Loucy (cell line): Measurements from ENCODE around the gene FIBCD1.

Experiments used
- H2AFZ ChIP-seq: fragments of 200-600 bp; sonication (generic); 2 replicates; pipeline ENCODE4 v1.6.0; 2016; ENCODE audit warnings: antibody characterized with exemption, mild to moderate bottlenecking, low read length, moderate library complexity
- H3F3A ChIP-seq: fragments of 200-600 bp; 2 replicates; pipeline ENCODE4 v1.6.0; 2016; ENCODE audit warnings: antibody characterized with exemption, low read depth, mild to moderate bottlenecking
- H3K27me3 ChIP-seq: fragments of 200-600 bp; sonication (generic); 2 replicates; pipeline ENCODE4 v1.6.1; 2014; ENCODE audit warnings: low read length, mild to moderate bottlenecking; ENCODE audit not compliant: insufficient read depth, poor library complexity, severe bottlenecking
- H3K36me3 ChIP-seq: fragments of 200-600 bp; sonication (generic); 2 replicates; pipeline ENCODE4 v1.6.1; 2016; ENCODE audit warnings: low read length; ENCODE audit not compliant: insufficient read depth
- H3K4me1 ChIP-seq: fragments of 200-600 bp; sonication (generic); 2 replicates; pipeline ENCODE4 v1.5.1; 2014; ENCODE audit warnings: low read length, mild to moderate bottlenecking; ENCODE audit not compliant: insufficient read depth, poor library complexity, severe bottlenecking
- H3K4me2 ChIP-seq: fragments of 200-600 bp; sonication (generic); 2 replicates; pipeline ENCODE4 v1.6.0; 2014; ENCODE audit warnings: antibody characterized with exemption, low read length, low read depth, mild to moderate bottlenecking; ENCODE audit not compliant: poor library complexity, severe bottlenecking
- H3K4me3 ChIP-seq: fragments of 200-600 bp; sonication (generic); 2 replicates; pipeline ENCODE4 v1.5.1; 2014; ENCODE audit warnings: low read length, mild to moderate bottlenecking, mixed read lengths; ENCODE audit not compliant: poor library complexity, severe bottlenecking
- H3K79me2 ChIP-seq: fragments of 200-600 bp; sonication (generic); 2 replicates; pipeline ENCODE4 v1.6.1; 2014; ENCODE audit warnings: low read length; ENCODE audit not compliant: insufficient read depth
- H3K9ac ChIP-seq: fragments of 200-600 bp; sonication (generic); 2 replicates; pipeline ENCODE4 v1.6.0; 2014; ENCODE audit warnings: mild to moderate bottlenecking, low read depth, low read length, moderate library complexity; ENCODE audit not compliant: poor library complexity, severe bottlenecking
- H3K9me2 ChIP-seq: fragments of 200-600 bp; sonication (generic); replicated peaks from 2 replicates; pipeline ENCODE4 v1.6.1; 2016; ENCODE audit warnings: low read depth, low read length, mixed read lengths
- H3K9me3 ChIP-seq: fragments of 200-600 bp; sonication (generic); 2 replicates; pipeline ENCODE4 v1.6.1; 2014; ENCODE audit warnings: mild to moderate bottlenecking, antibody characterized with exemption, low read length, low read depth; ENCODE audit not compliant: insufficient read depth
- H4K20me1 ChIP-seq: fragments of 200-600 bp; sonication (generic); 2 replicates; pipeline ENCODE4 v1.6.0; 2014; ENCODE audit warnings: antibody characterized with exemption, low read length, mild to moderate bottlenecking; ENCODE audit not compliant: insufficient read depth, poor library complexity, severe bottlenecking
- EZH2phosphoT487 ChIP-seq: fragments of 200-600 bp; IDR thresholded peaks from 2 replicates; pipeline ENCODE4 v1.6.1; 2018; ENCODE audit warnings: antibody characterized with exemption, mild to moderate bottlenecking, moderate library complexity, borderline replicate concordance
- TF ChIP-seq, protein P1 (sequence below): fragments of 200-600 bp; sonication (generic); conservative IDR thresholded peaks from 2 replicates; pipeline ENCODE4 v1.5.1; 2014; ENCODE audit warnings: mild to moderate bottlenecking, antibody characterized with exemption, low read length

The FIBCD1 gene

DNA sequence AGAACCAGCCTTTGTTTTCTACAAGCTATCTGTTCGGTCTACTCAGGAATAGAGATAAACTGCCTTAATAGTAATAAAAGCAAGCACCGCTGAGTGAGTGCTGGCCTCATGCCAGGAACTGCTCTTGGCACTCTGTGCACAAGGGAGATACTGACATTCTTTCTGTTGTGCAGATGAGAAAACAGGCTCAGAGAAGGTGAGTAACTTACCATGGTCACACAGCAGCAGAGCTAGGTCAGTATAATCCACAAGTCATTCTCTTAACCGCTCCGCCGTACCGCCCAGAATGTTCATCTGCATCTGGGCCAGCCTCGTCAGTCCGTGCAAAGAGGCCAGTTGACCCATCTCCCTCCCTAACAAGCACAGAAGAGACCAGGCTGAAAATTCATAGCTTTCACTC, 69.8 kb downstream of the FIBCD1 start:
- no peaks in the 10 kb centered on the region for H3F3A ChIP-seq
- peaks cover 33% of the 10 kb centered on the region; the same call in 1 of the 2 replicates for H3K36me3 ChIP-seq
- no peak for TF ChIP-seq EZH2phosphoT487
- TF ChIP-seq, protein P1, sequence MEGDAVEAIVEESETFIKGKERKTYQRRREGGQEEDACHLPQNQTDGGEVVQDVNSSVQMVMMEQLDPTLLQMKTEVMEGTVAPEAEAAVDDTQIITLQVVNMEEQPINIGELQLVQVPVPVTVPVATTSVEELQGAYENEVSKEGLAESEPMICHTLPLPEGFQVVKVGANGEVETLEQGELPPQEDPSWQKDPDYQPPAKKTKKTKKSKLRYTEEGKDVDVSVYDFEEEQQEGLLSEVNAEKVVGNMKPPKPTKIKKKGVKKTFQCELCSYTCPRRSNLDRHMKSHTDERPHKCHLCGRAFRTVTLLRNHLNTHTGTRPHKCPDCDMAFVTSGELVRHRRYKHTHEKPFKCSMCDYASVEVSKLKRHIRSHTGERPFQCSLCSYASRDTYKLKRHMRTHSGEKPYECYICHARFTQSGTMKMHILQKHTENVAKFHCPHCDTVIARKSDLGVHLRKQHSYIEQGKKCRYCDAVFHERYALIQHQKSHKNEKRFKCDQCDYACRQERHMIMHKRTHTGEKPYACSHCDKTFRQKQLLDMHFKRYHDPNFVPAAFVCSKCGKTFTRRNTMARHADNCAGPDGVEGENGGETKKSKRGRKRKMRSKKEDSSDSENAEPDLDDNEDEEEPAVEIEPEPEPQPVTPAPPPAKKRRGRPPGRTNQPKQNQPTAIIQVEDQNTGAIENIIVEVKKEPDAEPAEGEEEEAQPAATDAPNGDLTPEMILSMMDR: no peak
- H3K4me2 ChIP-seq: no peak overlapping the region
- H3K79me2 ChIP-seq: no peaks in the 10 kb centered on the region
- no peak overlapping the region for H3K9ac ChIP-seq
- H3K9me2 ChIP-seq: no peaks in the 10 kb centered on the region
- no peaks in the 10 kb centered on the region for H3K4me1 ChIP-seq
- peaks cover 4% of the 10 kb centered on the region for H4K20me1 ChIP-seq
- H3K4me3 ChIP-seq: no peak overlapping the region
- no peaks in the 10 kb centered on the region for H3K27me3 ChIP-seq
- no peaks in the 10 kb centered on the region for H3K9me3 ChIP-seq
- no peak overlapping the region for H2AFZ ChIP-seq

DNA sequence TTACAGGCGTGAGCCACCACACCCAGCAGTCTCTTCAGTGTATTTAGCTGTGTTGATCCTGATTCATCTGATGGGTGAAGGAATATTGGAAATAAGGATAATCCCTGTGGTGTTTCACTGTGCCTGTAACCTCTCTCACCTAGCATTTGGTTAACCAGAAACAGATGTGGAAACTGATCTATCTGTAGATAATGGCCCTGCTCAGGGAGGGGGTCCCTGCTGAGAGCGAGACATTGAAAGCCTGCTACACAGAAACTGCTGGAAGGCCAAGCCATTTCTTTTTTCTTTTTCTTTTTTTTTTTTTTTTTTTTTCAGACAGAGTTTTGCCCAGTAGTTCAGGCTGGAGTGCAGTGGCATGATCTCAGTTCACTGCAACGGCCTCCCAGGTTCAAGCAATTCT, 70.8 kb downstream of the FIBCD1 start:
- no peaks in the 10 kb centered on the region for H3K79me2 ChIP-seq
- no peaks in the 10 kb centered on the region for H3K27me3 ChIP-seq

DNA sequence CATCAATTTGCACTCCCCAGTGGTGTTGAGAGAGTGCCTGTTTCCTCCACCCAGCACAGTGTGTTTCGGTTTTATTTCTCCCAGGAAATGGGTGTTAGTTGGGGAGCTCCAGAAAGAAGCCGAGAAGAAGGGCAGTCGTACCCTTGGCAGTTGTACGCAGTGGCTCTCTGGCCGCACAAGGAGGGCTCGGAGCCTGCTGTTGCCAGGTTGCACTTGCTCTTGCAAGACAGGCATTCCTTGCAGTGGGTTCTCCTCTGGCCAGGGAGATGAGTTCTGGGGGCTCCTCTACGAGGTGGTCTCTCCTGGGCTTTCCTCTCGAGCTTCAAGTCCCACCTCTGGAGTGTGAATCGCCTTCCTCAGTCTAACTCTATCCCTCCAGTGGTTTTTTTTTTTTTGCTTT, 71.5 kb downstream of the FIBCD1 start:
- TF ChIP-seq, protein P1: no peak
- no peak overlapping the region for H3K4me2 ChIP-seq
- H3K9ac ChIP-seq: no peak overlapping the region
- H3K27me3 ChIP-seq: no peaks in the 10 kb centered on the region
- no peaks in the 10 kb centered on the region for H3K9me3 ChIP-seq
- H3K4me1 ChIP-seq: no peaks in the 10 kb centered on the region
- H4K20me1 ChIP-seq: peaks cover 4% of the 10 kb centered on the region
- no peaks in the 10 kb centered on the region for H3K79me2 ChIP-seq
- H3K9me2 ChIP-seq: no peaks in the 10 kb centered on the region
- H3K4me3 ChIP-seq: no peak overlapping the region
- no peaks in the 10 kb centered on the region for H3F3A ChIP-seq
- H2AFZ ChIP-seq: no peak overlapping the region
- peaks cover 27% of the 10 kb centered on the region; the same call in 1 of the 2 replicates for H3K36me3 ChIP-seq

More for the DNA sequence above, 70.8 kb downstream of the FIBCD1 start:
- Histone ChIP-seq H3K4me2 (no peak overlapping the region), H3K4me3 (no peak overlapping the region), H3K9me3 (no peaks in the 10 kb centered on the region), H3K4me1 (no peaks in the 10 kb centered on the region), H3K36me3 (peaks cover 27% of the 10 kb centered on the region; the same call in 1 of the 2 replicates), H4K20me1 (peaks cover 4% of the 10 kb centered on the region), H3K9me2 (no peaks in the 10 kb centered on the region), H3F3A (no peaks in the 10 kb centered on the region), H2AFZ (no peak overlapping the region), H3K9ac (no peak overlapping the region)
- no peak for TF ChIP-seq EZH2phosphoT487
- TF ChIP-seq, protein P1: no peak
